K562 treated with DMSO at 1 percent for 4 hours (cell line): ENCODE results near the gene RPL4. TPM values are rescaled to one million over a fixed set of nuclear protein-coding genes. Genes with fewer than 3 reads are reported as not detected.

Source experiments
- total RNA-seq: library from RNA; unstranded; fragments of 300-600 nt; gene quantifications from 2 replicates; pipeline ENCODE4 v1.2.3, GENCODE V29; 2022; ENCODE audit not compliant: insufficient read depth

Gene RPL4
- total RNA-seq, result 4,759 and 5,204 TPM in 2 replicates

DNA sequence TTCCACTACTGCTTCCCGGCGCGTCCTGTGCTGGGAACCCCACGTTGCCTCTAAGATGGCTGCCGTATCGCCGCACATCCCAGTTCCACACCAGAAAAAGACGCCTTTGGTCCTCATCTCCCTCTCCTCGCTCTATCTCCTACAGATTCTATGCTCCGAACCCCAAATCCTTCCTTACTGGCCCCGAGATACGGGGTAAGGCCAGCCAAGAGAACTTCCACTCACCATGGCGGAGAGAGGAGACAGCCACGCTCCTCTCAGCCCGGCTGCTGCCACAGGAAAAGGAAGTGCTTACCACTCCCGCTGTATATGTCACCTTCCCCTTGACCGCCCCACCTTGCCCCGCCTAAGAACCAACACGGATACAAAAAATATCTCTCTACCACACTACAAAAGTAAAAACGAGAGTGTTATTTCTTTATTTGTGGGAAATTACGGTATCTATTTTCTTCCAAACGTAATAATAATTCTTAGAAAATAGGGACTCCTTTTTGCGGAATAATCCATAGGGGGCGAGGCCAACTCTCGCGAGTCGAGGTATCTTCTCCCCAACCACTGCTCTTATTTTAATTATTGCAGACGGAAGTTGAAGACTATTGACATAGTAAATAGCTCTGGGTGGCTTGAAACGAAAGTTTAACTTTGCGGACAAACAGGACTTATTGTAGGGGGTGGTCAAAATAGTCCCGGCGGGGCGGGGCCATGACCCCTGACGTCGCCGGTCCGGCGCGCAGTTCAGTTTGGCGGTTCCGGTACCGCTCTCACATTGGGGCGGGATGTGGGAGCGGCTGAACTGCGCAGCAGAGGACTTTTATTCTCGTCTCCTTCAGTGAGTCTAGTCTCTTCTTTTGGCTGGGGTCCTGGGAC, at the start of gene RPL4, which contains the start of gene ZWILCH:
RPL4 (minus strand) TSS at position 293 of the 867 bp plus-strand sequence; CDS start at position 228, 65 bp downstream.
ZWILCH (plus strand) TSS at position 764 of the 867 bp plus-strand sequence; CDS start at position 777, 13 bp downstream.

DNA sequence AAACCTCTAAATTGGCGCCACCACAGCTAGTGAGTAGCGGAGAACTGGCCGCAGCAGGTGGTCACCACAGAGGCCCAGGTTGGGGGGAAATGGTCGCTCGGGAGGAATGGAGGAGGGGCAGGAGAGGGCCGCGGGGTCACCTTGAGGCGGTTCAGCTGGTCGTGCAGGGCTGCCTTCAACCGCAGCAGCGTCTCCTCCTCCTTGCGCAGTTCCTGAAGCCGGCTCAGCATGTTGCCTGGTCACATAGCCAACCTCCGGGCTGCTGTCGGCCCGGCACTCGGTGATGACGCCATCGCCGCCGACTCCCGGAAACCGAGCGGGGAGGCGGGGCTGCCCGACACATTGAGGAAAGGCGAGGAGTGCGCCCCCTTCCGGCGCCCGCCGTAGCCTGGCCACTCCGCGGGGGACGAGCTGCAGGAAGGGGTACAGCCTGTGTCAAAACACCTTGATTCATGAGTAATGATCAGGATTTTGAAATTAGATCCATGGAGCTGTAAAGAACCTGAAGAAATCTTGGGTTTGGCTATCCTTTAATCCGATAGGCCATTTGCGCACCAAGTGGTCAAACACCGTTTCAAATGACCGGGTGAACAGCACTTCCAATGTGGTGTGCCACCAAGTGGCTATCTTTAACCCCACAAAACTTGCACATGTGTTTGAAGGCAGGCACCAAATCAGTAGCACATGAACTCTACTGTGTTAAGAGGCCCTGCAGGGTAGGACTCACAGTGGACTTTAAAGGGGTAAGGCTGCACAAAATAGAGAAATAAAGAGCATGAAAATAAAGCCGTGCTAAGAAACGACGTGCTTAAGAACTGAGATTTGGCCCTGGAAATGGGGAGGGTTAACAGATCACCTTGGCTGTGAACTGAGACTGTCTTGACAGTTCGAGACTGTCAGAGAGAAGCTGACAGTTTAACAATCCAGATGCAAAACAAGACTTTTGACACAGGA, 6.9 kb downstream of the RPL4 start, which contains the start of gene SNAPC5:
SNAPC5 (minus strand) TSS at position 261 of the 954 bp plus-strand sequence; CDS start at position 230, 31 bp downstream.

Other genes with a start within 250 kb of the RPL4 start
- 12.1 and 19.4 TPM in 2 replicates for gene DIS3L, start 211.3 kb downstream of the RPL4 start, total RNA-seq
- 8.1 and 12.1 TPM in 2 replicates for gene TIPIN, start 148.2 kb downstream of the RPL4 start, total RNA-seq
- gene MAP2K1, start 117.9 kb downstream of the RPL4 start, total RNA-seq, result 50.5 and 53.6 TPM in 2 replicates
- 32.1 and 35.8 TPM in 2 replicates for gene SNAPC5, start 7.1 kb downstream of the RPL4 start, total RNA-seq
- 20.5 and 23.5 TPM in 2 replicates for gene ZWILCH, start 471 bp upstream of the RPL4 start, total RNA-seq
- 0.23 TPM in 1 of 2 replicates, not detected in the other for gene LCTL, start 61.1 kb upstream of the RPL4 start, total RNA-seq
- gene SMAD6, start 197.4 kb upstream of the RPL4 start, total RNA-seq, result 15.4 and 16.3 TPM in 2 replicates